Daoy (cell line): ENCODE measurements around the gene MET. TPM values are rescaled to one million over a fixed set of nuclear protein-coding genes. Genes with fewer than 3 reads are reported as not detected.
"Not testable (repeated sequence)": the region's sequence is repeated elsewhere in the genome, so short reads cannot be mapped to it uniquely, and the experiment has no call there.

Experiments used
- DNase-seq: peaks from one replicate; pipeline ENCODE4 v3.0.0-alpha.2; 2015; ENCODE audit warnings: low read depth
- total RNA-seq: library from RNA; depleted of rRNA; stranded (reverse); fragments of >200 nt; shearing (Covaris generic); gene quantifications from 2 replicates; pipeline ENCODE4 v1.2.3, GENCODE V29; 2014

MET gene
- total RNA-seq, 1 experiment from 2014 or later = 209 TPM

DNA sequence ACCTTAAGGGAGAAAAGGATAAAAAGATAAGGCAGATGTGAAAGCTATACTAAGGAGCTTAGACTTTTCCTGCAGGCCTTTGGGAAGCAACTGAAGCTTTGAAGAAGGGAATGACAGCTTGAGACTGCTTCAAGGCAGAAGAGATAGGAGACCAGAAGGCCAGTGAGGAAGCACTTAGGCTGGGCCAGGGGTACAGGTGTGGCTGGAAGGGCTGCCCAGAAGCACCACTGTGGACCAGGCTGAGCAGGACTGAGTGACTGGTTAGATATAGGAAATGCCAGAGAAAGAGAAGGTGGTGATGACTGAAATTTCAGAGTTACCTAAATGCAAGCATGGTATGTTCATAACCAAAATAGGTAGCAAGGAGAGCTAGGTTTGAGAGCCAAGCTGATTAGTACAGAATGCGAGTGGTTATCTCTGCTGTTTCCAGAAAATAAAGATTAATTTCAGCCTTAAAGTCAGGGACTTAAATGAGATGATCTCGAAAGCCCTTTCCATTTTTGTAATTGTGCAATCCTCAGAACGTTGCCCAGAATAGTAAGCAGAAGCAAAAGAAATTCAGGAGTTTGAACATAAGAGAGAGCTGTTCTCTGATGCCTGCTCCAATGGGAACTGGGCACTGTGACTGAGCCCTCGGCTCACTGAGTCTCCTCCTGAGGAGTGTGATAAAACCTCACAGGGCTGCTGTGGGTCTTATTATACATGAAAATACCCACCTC is 54.9 kb downstream of the MET start:
- no peak for DNase-seq

- no peak for DNase-seq
Observed at GRCh38 chr7:116727432-116728009, 55.5 kb downstream of the MET start.

GRCh38 chr7:116728413-116728812 is 56.4 kb downstream of the MET start:
- DNase-seq = no peak

DNA sequence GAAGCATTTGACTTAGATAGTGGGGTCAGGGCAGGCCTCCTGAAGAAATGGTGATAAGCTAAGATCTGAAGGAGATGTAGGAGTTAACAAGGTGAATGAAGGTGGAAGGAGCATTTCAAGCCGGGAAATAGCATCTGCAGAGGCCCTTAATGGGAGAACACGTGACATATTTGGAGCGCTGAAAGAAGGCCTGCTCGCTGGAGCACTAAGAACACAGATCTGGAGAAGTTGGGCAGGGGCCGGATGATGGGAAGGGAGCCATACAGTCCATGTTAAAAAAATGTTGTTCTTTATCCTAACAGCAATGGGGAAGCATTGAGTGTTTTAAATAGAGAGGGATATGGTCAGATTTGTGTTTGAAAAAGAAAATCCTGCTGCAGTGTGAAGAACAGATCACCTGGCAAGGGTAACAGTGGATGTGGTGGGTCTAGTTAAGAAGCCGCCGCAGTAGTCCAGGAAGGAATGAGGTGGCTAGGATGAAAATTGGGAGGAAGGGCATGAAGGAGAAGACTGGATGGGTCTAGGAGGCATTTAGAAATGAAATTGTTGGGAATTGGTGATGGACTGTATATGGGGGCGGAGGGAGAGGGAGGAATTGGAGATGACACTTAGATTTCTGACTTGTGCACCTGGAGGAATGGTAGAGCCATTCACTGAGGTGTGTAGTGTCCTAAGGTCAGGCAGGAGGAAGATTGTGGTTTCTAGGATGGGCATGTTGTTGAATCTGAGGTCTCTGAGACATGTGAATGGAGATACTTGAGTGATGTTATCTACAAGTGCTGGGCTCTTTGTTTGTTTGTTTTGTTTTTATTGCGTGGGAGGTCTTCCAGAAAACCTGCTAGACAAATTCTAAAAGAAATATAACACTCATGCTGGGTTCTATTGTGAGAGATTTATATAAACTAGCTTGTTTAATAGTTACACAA is 58.4 kb downstream of the MET start:
- DNase-seq = no peak

DNA sequence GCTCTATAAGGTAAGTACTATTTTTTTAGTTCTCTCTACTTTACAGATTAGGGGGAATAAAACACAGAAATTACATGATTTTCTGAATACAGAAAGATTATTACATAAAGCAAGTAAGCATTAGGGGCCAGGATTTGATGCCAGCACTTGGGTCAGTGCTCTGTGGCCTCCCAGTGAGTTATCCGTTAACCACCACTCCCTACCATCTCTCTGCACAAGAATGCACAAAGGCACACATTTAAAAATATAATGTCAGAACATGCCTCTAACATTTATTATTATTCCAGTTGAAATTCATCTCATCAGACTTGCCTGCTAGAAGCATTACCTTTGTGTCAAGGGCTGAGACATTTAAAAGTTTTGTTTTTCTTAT is 59.0 kb downstream of the MET start:
- no peak for DNase-seq

DNA sequence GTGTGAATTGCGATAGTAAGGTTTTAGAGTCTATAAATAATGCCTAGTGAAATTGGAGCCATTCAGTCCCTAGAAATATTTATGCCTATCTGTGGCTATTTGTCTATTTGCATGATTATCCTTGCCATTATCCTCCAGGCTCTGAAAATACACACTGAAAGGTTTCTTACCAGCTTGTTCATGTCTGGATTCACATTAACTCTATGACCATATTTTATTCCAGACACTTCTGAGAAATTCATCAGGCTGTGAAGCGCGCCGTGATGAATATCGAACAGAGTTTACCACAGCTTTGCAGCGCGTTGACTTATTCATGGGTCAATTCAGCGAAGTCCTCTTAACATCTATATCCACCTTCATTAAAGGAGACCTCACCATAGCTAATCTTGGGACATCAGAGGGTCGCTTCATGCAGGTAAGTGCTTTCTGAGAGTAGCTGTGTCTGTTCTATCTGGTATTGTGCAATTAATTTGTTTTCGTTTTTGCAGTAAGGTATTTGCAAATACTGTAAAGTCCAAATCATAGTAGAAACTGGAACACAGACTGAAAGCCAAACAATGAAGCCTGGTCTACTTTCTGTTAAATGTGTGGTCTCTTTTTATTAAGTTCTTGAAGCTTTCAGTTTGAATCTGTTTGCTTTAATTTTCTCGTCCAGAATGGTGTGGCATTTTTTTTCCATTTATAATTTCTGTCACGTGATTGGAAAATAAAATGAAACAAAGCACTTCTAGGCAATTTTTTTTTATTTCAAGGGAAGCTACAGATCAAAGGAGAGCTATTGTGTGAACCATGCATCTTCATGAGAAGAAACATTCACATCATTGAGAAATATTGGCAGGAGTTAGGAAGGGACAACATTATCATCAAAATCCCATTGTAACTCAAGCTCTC is 59.7 kb downstream of the MET start:
- no peak for DNase-seq

DNA sequence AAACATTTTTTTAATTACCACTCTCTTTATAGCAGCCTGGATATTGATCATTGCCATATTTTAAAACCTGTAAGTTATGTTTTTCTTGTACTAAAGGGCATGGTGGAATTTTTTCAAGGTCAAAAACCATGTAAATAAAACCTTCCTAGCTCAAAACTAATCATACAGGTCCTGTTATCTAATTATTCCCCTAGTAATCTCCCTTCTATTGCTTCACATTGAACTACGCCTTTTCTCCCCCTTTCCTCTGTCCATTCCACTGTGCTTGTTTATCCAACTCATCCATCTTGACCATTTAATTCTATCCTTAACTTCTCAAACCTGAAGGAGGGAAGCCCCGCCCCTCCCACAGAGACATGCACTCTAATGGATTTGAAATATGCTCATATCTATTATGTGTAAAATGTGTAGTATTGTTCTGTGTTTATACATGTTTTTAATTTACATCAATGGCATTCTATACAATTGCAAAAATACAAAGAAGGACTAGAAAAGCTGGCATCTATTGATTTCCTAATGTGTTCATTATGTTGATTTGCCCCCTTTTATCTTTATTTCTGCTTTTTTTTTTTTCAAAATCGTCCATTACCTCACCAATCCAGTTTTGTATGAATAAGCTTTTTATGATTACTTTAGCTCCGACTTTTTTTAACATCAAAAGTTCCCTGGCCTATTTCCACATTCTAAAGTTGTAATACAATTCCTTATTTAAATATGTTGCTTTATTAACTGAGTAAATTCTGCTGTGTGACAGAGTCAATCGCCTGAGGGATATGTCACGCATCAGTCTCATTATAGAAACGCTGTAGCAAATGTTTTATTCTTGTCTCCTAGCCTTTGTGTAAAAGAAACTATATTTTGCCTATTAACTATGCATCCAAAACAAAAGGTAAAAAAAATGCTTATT is 61.0 kb downstream of the MET start:
- DNase-seq = no peak

DNA sequence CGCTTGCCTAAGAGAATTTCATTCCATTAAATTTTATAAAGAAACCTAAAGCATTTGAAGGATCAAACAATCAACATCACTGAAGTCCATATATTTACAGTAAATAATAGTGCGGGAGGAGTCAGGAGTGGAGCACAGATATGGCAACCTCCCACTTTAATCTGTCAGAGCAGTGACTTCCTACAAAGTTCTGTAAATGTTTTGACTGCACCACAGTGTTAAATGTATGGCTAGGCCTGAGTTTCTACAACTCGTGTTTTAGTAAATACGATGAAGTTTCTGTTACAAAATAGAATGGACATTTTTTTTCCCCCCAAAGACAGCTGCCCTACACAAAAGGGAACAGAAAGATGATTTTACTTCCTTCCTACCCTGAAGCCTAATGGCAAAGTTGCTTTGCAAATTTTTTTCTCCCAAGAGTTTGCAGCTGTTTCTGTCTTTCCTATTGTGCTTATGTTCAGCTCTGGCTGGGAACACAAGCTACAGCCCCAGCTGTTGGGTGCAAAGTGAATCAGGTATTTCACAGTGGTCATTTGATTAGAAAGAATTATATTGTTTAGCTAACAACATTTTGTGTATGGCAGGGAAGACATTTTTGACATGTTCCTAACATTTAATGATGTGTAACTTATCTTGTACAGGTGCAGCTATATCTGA is 62.1 kb downstream of the MET start:
- DNase-seq = no peak

DNA sequence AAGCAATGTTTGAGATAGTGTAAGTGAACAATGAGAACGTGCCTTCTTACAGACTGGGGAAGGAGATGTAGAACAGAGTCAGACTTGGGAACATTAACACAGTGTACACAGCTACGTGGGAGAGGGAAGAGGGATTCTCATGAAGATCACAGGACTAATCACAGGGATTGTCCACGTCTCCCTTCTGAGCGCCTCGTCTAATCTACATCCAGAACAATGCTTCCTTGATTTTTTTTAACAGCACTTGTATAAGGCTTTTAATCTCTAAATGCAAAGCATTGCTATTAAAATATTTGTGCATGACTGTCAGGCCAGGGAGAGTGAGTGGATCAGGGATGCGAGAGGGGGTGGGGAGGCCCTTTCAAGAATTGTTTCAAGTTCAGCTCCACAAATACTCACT is 62.7 kb downstream of the MET start:
- no peak for DNase-seq

- DNase-seq = no peak
Observed at GRCh38 chr7:116736927-116737715, 65.1 kb downstream of the MET start.

GRCh38 chr7:116738378-116738777 is 66.4 kb downstream of the MET start:
- DNase-seq = no peak

GRCh38 chr7:116739307-116739706 is 67.3 kb downstream of the MET start:
- DNase-seq = no peak

- no peak for DNase-seq
Observed at GRCh38 chr7:116740231-116740630, 68.2 kb downstream of the MET start.

- DNase-seq = no peak
Observed at GRCh38 chr7:116740755-116741462, 68.9 kb downstream of the MET start.

- DNase-seq = no peak
Observed at GRCh38 chr7:116741625-116742316, 69.8 kb downstream of the MET start.

- no peak for DNase-seq
Observed at GRCh38 chr7:116742641-116743040, 70.6 kb downstream of the MET start.

- not testable (repeated sequence) for DNase-seq
Observed at GRCh38 chr7:116743835-116744234, 71.8 kb downstream of the MET start.

- DNase-seq = not testable (repeated sequence)
Observed at GRCh38 chr7:116746388-116746787, 74.4 kb downstream of the MET start.
